Measurements from ENCODE around the gene FCRL6.

DNA sequence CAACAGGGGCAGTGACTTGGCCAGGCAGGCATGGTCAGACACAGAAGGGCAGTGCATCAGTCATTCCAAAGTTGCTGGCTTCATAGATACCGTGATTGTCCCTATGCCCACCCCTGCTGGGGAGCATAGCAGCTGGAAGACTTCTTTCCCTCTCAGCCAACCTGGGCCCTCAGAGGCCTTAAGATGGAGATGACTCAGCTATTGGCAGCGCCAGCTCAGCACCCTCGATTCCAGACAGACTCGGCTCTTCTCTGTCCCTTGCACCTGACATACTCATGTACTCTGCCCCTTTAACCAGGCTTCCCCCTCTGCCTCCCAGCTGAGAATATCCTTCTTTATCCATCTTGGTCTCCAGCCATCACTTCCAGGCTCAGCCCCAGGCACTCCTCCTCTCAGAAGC is 41.3 kb downstream of the FCRL6 start:
- TF ChIP-seq, protein P1, sequence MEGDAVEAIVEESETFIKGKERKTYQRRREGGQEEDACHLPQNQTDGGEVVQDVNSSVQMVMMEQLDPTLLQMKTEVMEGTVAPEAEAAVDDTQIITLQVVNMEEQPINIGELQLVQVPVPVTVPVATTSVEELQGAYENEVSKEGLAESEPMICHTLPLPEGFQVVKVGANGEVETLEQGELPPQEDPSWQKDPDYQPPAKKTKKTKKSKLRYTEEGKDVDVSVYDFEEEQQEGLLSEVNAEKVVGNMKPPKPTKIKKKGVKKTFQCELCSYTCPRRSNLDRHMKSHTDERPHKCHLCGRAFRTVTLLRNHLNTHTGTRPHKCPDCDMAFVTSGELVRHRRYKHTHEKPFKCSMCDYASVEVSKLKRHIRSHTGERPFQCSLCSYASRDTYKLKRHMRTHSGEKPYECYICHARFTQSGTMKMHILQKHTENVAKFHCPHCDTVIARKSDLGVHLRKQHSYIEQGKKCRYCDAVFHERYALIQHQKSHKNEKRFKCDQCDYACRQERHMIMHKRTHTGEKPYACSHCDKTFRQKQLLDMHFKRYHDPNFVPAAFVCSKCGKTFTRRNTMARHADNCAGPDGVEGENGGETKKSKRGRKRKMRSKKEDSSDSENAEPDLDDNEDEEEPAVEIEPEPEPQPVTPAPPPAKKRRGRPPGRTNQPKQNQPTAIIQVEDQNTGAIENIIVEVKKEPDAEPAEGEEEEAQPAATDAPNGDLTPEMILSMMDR (IDR thresholded peaks at IDR 0.05), result no peak
- no peak for TF ChIP-seq POLR2A (IDR thresholded peaks at IDR 0.05)
